Measurements from ENCODE around the gene EIF4G3.

DNA sequence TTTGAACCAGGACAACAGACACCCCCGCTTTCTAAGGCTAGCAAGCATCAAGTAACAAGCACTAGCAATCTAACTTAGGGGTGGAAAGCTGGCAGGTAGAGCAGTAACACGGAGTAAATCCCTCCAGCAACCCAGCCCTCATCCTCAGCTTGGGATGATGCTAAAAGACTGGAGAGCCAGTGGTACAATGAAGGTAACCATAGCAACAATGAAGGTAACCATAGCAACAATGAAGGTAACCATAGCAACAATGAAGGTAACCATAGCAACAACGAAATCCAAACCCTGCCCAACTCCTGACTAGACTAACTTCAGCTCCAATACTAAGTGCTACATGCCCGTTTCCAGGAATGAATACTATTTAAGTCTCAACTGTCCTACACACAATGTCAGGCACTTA is 22.2 kb upstream of the EIF4G3 start:
- TF ChIP-seq EZH2 (IDR thresholded peaks at IDR 0.05) (no peak), POLR2AphosphoS5 (IDR thresholded peaks at IDR 0.05; ENCODE audit: borderline replicate concordance, low read depth, low read length) (no peak), FOXP2 (optimal IDR thresholded peaks at IDR 0.05; ENCODE audit: control extremely low read depth, extremely low read length, insufficient read depth) (no peak)

Measured in SK-N-MC (cell line).